Placental epithelial cell (primary cell): ENCODE results near the gene CISD2. TPM values are rescaled to one million over a fixed set of nuclear protein-coding genes. Genes with fewer than 3 reads are reported as not detected.

Source experiments
- small RNA-seq: library from RNA; depleted of rRNA; stranded (forward); fragments of <200 nt; gene quantifications from one replicate; pipeline ENCODE3, GENCODE V24; 2012
- total RNA-seq: library from RNA; depleted of rRNA; stranded (reverse); fragments of >200 nt; gene quantifications from 2 replicates; pipeline ENCODE4 v1.2.3, GENCODE V29; 2012

CISD2 gene, protein sequence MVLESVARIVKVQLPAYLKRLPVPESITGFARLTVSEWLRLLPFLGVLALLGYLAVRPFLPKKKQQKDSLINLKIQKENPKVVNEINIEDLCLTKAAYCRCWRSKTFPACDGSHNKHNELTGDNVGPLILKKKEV
- 14.9 and 36.1 TPM in 2 replicates for total RNA-seq

DNA sequence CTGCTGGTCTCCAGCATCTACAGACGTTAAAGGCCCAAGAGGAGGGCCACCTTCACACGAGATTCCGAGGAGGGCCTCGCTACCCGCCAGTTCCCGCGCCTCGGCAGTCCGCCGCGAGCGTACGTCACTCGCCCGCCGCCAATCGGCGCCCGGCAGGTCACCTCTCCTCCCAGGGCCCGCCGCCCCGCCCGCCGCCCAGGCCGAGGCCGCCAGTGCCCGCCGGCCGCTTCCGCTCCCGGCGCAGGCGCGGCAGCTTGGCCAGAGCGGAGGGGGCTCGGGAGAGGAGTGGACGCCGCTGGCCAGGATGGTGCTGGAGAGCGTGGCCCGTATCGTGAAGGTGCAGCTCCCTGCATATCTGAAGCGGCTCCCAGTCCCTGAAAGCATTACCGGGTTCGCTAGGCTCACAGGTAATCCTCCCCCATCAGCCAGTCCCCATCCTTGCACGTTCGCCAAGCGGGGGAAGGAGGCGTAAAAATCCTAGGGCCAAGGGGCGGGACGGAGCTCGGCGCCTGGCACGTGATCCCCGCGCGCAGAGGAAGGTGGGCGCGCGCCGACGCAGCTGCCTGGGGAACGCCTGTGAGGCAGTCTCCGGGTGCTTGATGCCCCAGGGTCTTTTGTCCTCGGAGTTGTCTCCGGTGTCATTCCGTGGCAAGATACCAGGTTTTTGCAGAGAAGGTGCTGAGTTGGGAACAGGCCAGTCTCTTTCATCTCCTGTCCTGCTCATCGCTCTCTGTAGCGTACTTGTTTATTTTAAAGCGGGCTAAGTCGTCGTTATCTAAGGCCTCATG is at the start of gene CISD2:
TSS of gene CISD2 (plus strand) at position 212 of the 788 bp plus-strand sequence. CDS start at position 305, 93 bp downstream.

GRCh38 chr4:102826890-102827673 is 41.7 kb upstream of the CISD2 start, which contains the start of gene UBE2D3:
Gene UBE2D3, minus strand, starts transcription at chr4:102827551. Its CDS starts 1,043 bp downstream, at chr4:102826508.

Small RNA genes lying within 50 kb of the gene (small RNA-seq; reads per million reads assigned to genes)
- gene RNU7-151P: not detected

Other genes starting within 250 kb of the CISD2 start
- gene MANBA, start 108.0 kb upstream of the CISD2 start, total RNA-seq: 110 and 138 TPM in 2 replicates
- 425 and 623 TPM in 2 replicates for gene UBE2D3, start 41.4 kb upstream of the CISD2 start, total RNA-seq
- gene SLC9B1, start 150.7 kb downstream of the CISD2 start, total RNA-seq: 1.2 TPM in 1 of 2 replicates, not detected in the other
- 7.5 and 11.8 TPM in 2 replicates for gene SLC9B2, start 207.8 kb downstream of the CISD2 start, total RNA-seq
- gene BDH2, start 230.8 kb downstream of the CISD2 start, total RNA-seq: 38.9 and 44.0 TPM in 2 replicates